ENCODE data around the gene UGT1A1. TPM values are rescaled to one million over a fixed set of nuclear protein-coding genes. Genes with fewer than 3 reads are reported as not detected.

UGT1A1 gene
- total RNA-seq, 1 experiment from 2014 or later: not detected

GRCh38 chr2:233822101-233822771, 62.2 kb downstream of the UGT1A1 start:
- Histone ChIP-seq H3K9ac (ENCODE audit: low read length) (no peak overlapping the region), H3K27me3 (ENCODE audit: insufficient read depth, low read length) (no peaks in the 10 kb centered on the region), H2AFZ (ENCODE audit: low read depth, low read length, poor library complexity, severe bottlenecking) (no peak overlapping the region), H3K4me2 (ENCODE audit: low read length) (no peak overlapping the region), H3K4me3 (replicated peaks in 1 of 2; ENCODE audit: low read depth in 1 of 2, low read length in 2 of 2) (no peak overlapping the region), H3K4me1 (ENCODE audit: control insufficient read depth in 1 of 2, insufficient read depth in 2 of 2, low read length in 2 of 2) (no peaks in the 10 kb centered on the region), H4K20me1 (ENCODE audit: insufficient read depth) (no peaks in the 10 kb centered on the region), H3K9me3 (ENCODE audit: control insufficient read depth in 1 of 2, insufficient read depth in 1 of 2, low read depth in 1 of 2, low read length in 2 of 2) (no peaks in the 10 kb centered on the region), H3K9me2 (ENCODE audit: insufficient read depth) (no peaks in the 10 kb centered on the region), H3K36me3 (ENCODE audit: control insufficient read depth in 1 of 2, insufficient read depth in 2 of 2, low read length in 2 of 2) (no peaks in the 10 kb centered on the region), H3K79me2 (ENCODE audit: insufficient read depth, low read length) (no peaks in the 10 kb centered on the region), H3K27ac (ENCODE audit: low read depth, low read length) (no peak overlapping the region)
- ATAC-seq: no peak
- TF ChIP-seq EGR1 (IDR thresholded peaks at IDR 0.05; ENCODE audit: low read depth): no peak
- no peak for DNase-seq (ENCODE audit: low read depth, low spot score)
- RAD21 ChIA-PET (ENCODE audit: low non-redundant PET in 1 of 2, low total read pairs in 2 of 2, uncharacterized antibody in 2 of 2, unreplicated experiment in 2 of 2): no interaction called here
- no TSS peak for BruUV-seq (replicated peaks)
- POLR2A ChIA-PET: no interaction called here
- CTCF ChIA-PET: no interaction called here
- intact Hi-C loops (cut with micrococcal nuclease): no loop called here

Other genes starting within 250 kb of the UGT1A1 start
- 34.9 TPM for gene USP40, start 193.5 kb upstream of the UGT1A1 start, total RNA-seq (2021; ENCODE audit: unreplicated experiment)
- not detected for gene UGT1A8, start 142.6 kb upstream of the UGT1A1 start, total RNA-seq (2021; ENCODE audit: unreplicated experiment)
- gene UGT1A10, start 123.8 kb upstream of the UGT1A1 start, total RNA-seq (2021; ENCODE audit: unreplicated experiment): not detected
- gene UGT1A9, start 88.4 kb upstream of the UGT1A1 start, total RNA-seq (2021; ENCODE audit: unreplicated experiment): not detected
- gene UGT1A7, start 78.4 kb upstream of the UGT1A1 start, total RNA-seq (2021; ENCODE audit: unreplicated experiment): not detected
- gene UGT1A6, start 67.4 kb upstream of the UGT1A1 start, total RNA-seq (2021; ENCODE audit: unreplicated experiment): not detected
- gene UGT1A5, start 47.4 kb upstream of the UGT1A1 start, total RNA-seq (2021; ENCODE audit: unreplicated experiment): not detected
- 0.12 TPM for gene UGT1A4, start 41.5 kb upstream of the UGT1A1 start, total RNA-seq (2021; ENCODE audit: unreplicated experiment)
- gene UGT1A3, start 31.2 kb upstream of the UGT1A1 start, total RNA-seq (2021; ENCODE audit: unreplicated experiment): not detected
- gene MROH2A, start 18.1 kb downstream of the UGT1A1 start, total RNA-seq (2021; ENCODE audit: unreplicated experiment): not detected
- 64.1 TPM for gene HJURP, start 94.3 kb downstream of the UGT1A1 start, total RNA-seq (2021; ENCODE audit: unreplicated experiment)
- 0.39 TPM for gene TRPM8, start 157.1 kb downstream of the UGT1A1 start, total RNA-seq (2021; ENCODE audit: unreplicated experiment)